ENCODE results near the gene CLCN2.

GRCh38 chr3:184399410-184399809 lies 38.0 kb upstream of the CLCN2 start:
- TF ChIP-seq CTCF (conservative IDR thresholded peaks at IDR 0.05; ENCODE audit: low read depth, low read length) (no peak), EZH2 (IDR thresholded peaks at IDR 0.05; ENCODE audit: low read length, unreplicated experiment) (no peak), EZH2phosphoT487 (IDR thresholded peaks at IDR 0.05; ENCODE audit: borderline replicate concordance, low read length) (no peak)

Measured in PC-3 (cell line).